Measurements from ENCODE around the gene DOCK4. TPM values are rescaled to one million over a fixed set of nuclear protein-coding genes. Genes with fewer than 3 reads are reported as not detected.

DOCK4 gene
- total RNA-seq, 1 donor from 2014 or later, result 43.0 TPM

DNA sequence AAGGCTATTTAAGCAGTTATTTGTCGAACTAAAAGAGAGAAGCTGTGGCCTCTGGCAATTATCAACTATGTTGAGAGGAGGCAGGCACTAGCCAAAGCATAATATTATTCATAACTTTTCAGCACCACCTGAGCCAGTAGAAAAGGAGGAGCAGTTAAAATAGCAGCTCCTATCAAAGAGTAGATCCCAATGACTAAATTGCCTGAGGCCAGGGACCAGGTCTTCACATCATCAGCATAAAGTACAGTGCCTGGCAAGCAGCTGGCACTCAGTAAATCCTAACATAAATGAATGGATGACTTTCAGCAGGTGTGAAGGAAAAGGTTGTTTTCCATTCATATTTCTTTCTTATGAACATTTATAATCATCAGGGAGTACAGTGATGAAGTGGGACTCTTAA is 334.9 kb downstream of the DOCK4 start:
- no peak for TF ChIP-seq CTCF (IDR thresholded peaks at IDR 0.05)
- Mint-ChIP-seq H3K4me3 (ENCODE audit: unreplicated experiment) (no peak overlapping the region), H3K36me3 (ENCODE audit: low read depth) (peaks cover 19% of the 10 kb centered on the region), H3K4me1 (ENCODE audit: low read depth) (peaks cover 20% of the 10 kb centered on the region), H3K27ac (ENCODE audit: unreplicated experiment) (no peak overlapping the region), H3K27me3 (ENCODE audit: low read depth) (no peaks in the 10 kb centered on the region), H3K9me3 (ENCODE audit: low read depth) (no peaks in the 10 kb centered on the region)
- no peak for DNase-seq (ENCODE audit: low spot score)

- H3K36me3 Mint-ChIP-seq (ENCODE audit: low read depth), result peaks cover 22% of the 10 kb centered on the region
- H3K4me1 Mint-ChIP-seq (ENCODE audit: low read depth), result peaks cover 30% of the 10 kb centered on the region
- H3K27ac Mint-ChIP-seq (ENCODE audit: unreplicated experiment), result no peak overlapping the region
- no peak for DNase-seq (ENCODE audit: low spot score)
- no peaks in the 10 kb centered on the region for H3K27me3 Mint-ChIP-seq (ENCODE audit: low read depth)
- no peaks in the 10 kb centered on the region for H3K9me3 Mint-ChIP-seq (ENCODE audit: low read depth)
- TF ChIP-seq CTCF (IDR thresholded peaks at IDR 0.05), result no peak
- H3K4me3 Mint-ChIP-seq (ENCODE audit: unreplicated experiment), result no peak overlapping the region
These were observed 336.9 kb downstream of the DOCK4 start for GRCh38 chr7:111869280-111869679.

DNA sequence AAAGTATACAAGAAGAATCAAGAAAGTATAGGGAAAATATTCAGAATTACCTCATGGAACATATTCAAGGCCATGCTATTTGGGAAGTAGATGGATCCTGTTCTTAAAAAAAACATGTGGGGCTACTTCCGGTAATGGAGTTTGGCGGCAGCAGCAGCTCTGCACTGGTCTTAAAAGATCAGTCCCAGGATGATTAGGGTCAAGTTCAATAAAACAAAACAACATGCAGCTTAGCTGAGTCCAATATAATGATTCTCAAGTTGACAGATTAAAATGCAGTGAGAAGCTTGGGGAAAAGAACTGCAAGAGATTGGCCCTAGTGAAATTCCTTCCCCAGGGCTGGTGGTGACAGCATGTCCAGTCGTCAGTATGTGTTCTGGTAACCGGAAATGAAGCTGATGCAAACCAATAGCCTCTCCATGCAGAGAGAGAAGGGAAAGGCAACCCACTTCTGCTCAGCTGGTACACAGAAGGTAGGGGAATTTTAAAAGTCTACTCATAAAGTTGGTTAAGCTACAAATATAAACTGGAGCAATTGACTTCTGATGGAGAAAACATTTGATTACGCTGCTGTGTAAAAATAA is 338.8 kb downstream of the DOCK4 start:
- H3K36me3 Mint-ChIP-seq (ENCODE audit: low read depth), result peaks cover 20% of the 10 kb centered on the region
- no peak overlapping the region for H3K27ac Mint-ChIP-seq (ENCODE audit: unreplicated experiment)
- H3K4me3 Mint-ChIP-seq (ENCODE audit: unreplicated experiment), result no peak overlapping the region
- no peak for DNase-seq (ENCODE audit: low spot score)
- no peak for TF ChIP-seq CTCF (IDR thresholded peaks at IDR 0.05)
- H3K27me3 Mint-ChIP-seq (ENCODE audit: low read depth), result no peaks in the 10 kb centered on the region
- no peaks in the 10 kb centered on the region for H3K9me3 Mint-ChIP-seq (ENCODE audit: low read depth)
- H3K4me1 Mint-ChIP-seq (ENCODE audit: low read depth), result peaks cover 29% of the 10 kb centered on the region

DNA sequence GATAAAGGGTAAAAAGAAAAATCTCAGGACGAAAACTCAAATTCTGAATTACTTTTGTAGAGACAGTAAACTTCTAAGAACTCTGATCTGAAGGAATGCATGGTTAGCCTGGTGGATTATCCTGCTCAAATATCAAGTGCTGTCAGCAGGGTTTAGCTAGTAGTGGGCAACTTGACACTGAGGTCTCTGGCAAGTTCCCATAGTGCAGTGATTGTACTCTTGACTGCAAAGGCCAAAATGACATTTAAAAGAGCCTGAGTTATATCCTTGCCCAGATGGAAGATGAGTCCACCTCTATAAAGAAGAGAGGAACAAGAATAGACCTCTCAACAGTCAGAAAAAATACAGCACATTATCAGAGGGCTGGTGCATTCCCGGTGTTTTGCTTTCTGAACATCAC is 339.4 kb downstream of the DOCK4 start:
- peaks cover 20% of the 10 kb centered on the region for H3K36me3 Mint-ChIP-seq (ENCODE audit: low read depth)
- peaks cover 29% of the 10 kb centered on the region for H3K4me1 Mint-ChIP-seq (ENCODE audit: low read depth)
- no peak for DNase-seq (ENCODE audit: low spot score)

DNA sequence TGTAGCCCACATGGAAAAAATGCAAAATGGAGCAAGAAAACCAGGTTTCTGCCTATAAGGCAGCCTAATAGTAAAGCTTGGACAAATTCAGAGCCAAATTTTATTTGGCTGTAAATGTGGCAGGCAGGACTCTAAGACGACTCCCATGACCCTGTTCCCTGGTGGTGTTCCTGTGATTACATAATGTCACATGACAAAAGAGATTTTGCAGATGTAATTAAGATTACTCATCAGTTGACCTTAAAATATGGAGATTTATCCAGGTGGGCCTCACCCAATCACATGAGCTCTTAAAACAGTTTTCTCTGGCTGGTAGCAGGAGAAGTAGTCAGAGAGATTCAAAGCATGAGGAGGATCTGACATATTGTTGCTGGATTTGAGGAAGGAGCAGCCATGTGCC is 340.8 kb downstream of the DOCK4 start:
- H3K27ac Mint-ChIP-seq (ENCODE audit: unreplicated experiment), result no peak overlapping the region
- H3K4me1 Mint-ChIP-seq (ENCODE audit: low read depth), result peaks cover 29% of the 10 kb centered on the region
- H3K9me3 Mint-ChIP-seq (ENCODE audit: low read depth), result no peaks in the 10 kb centered on the region
- peaks cover 21% of the 10 kb centered on the region for H3K36me3 Mint-ChIP-seq (ENCODE audit: low read depth)
- DNase-seq (ENCODE audit: low spot score), result no peak
- H3K4me3 Mint-ChIP-seq (ENCODE audit: unreplicated experiment), result no peak overlapping the region
- no peaks in the 10 kb centered on the region for H3K27me3 Mint-ChIP-seq (ENCODE audit: low read depth)
- no peak for TF ChIP-seq CTCF (IDR thresholded peaks at IDR 0.05)

More for the DNA sequence above, 339.4 kb downstream of the DOCK4 start:
- H3K27ac Mint-ChIP-seq (ENCODE audit: unreplicated experiment), result no peak overlapping the region
- H3K9me3 Mint-ChIP-seq (ENCODE audit: low read depth), result no peaks in the 10 kb centered on the region
- H3K27me3 Mint-ChIP-seq (ENCODE audit: low read depth), result no peaks in the 10 kb centered on the region
- H3K4me3 Mint-ChIP-seq (ENCODE audit: unreplicated experiment), result no peak overlapping the region
- TF ChIP-seq CTCF (IDR thresholded peaks at IDR 0.05), result no peak
